Activated naive CD4-positive, alpha-beta T cell treated with anti-CD3 and anti-CD28 coated beads, Interleukin-2, amount 10 ng/mL, durations not matched to agents 7 days and 5 days (primary cell): ENCODE results near the gene ZKSCAN1.
A peak's percentile ranks its signal among the peaks of the same experiment; 100 is the strongest.

Experiments used
- CTCF ChIA-PET: fragments of 350-600 bp; sonication (Branson Sonifier 250); formaldehyde crosslinking; loops from one replicate; lab custom pipeline; 2021; ENCODE audit warnings: antibody characterized with exemption; lab: Charles Lee
- DNase-seq: peaks from one replicate; pipeline ENCODE4 v3.0.0-alpha.2; 2020
- H3K27ac Mint-ChIP-seq: one replicate; pipeline ENCODE4 v1.8.0; 2021; ENCODE audit warnings: mild to moderate bottlenecking, moderate library complexity, mixed read lengths
- H3K27me3 Mint-ChIP-seq: one replicate; pipeline ENCODE4 v1.8.0; 2021; ENCODE audit warnings: mild to moderate bottlenecking, mixed read lengths
- H3K36me3 Mint-ChIP-seq: one replicate; pipeline ENCODE4 v1.8.0; 2021; ENCODE audit warnings: mixed read lengths
- H3K4me1 Mint-ChIP-seq: one replicate; pipeline ENCODE4 v1.8.0; 2021; ENCODE audit warnings: mixed read lengths
- H3K4me3 Mint-ChIP-seq: one replicate; pipeline ENCODE4 v1.8.0; 2021; ENCODE audit warnings: mild to moderate bottlenecking, moderate library complexity, mixed read lengths
- H3K9me3 Mint-ChIP-seq: one replicate; pipeline ENCODE4 v1.8.0; 2021; ENCODE audit warnings: mixed read lengths

Gene ZKSCAN1

GRCh38 chr7:100034871-100035510 lies 19.6 kb downstream of the ZKSCAN1 start:
- peaks cover 61% of the 10 kb centered on the region for H3K36me3 Mint-ChIP-seq
- H3K4me1 Mint-ChIP-seq = peaks cover 5% of the 10 kb centered on the region
- H3K27ac Mint-ChIP-seq = no peak overlapping the region
- CTCF ChIA-PET = no interaction called here
- no peak for DNase-seq
- H3K4me3 Mint-ChIP-seq = no peak overlapping the region
- no peaks in the 10 kb centered on the region for H3K9me3 Mint-ChIP-seq
- no peaks in the 10 kb centered on the region for H3K27me3 Mint-ChIP-seq

GRCh38 chr7:100035876-100036275 lies 20.5 kb downstream of the ZKSCAN1 start:
- H3K9me3 Mint-ChIP-seq = no peaks in the 10 kb centered on the region
- H3K27me3 Mint-ChIP-seq = no peaks in the 10 kb centered on the region
- no peak overlapping the region for H3K4me3 Mint-ChIP-seq
- CTCF ChIA-PET = interaction anchor here (0.7 kb wide), 1 partner anchor 43 kb away, joined by 3 read pairs; no protein-coding TSS in a partner anchor
- no peak for DNase-seq
- no peak overlapping the region for H3K27ac Mint-ChIP-seq
- H3K36me3 Mint-ChIP-seq = peaks cover 52% of the 10 kb centered on the region
- H3K4me1 Mint-ChIP-seq = peaks cover 13% of the 10 kb centered on the region

- Mint-ChIP-seq H3K9me3 (no peaks in the 10 kb centered on the region), H3K4me3 (no peak overlapping the region), H3K27ac (no peak overlapping the region), H3K4me1 (peaks cover 22% of the 10 kb centered on the region), H3K27me3 (no peaks in the 10 kb centered on the region), H3K36me3 (peaks cover 40% of the 10 kb centered on the region)
- DNase-seq = no peak
- CTCF ChIA-PET = no interaction called here
Measured at GRCh38 chr7:100038326-100038725, 22.9 kb downstream of the ZKSCAN1 start.

DNA sequence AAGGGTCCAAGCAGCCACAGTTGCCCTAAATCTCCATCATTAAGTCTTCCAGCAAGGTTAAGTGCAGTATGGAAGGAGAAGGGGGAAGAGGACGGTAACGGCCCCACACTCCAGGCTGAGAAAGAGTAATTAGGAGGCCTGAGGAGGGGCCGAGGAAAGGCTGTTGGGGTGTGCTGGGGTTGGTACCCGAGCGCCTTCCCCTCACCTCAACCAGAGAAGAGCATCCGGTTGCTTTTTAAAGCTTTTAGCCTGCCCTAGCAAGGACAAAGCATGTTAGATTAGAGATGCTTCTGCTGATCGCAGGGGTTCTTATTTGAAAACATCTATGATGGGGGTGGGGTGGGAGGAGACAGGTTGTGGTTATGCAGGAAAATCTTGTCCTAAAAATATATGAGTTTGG lies 25.2 kb downstream of the ZKSCAN1 start:
- no peak for DNase-seq
- no peak overlapping the region for H3K27ac Mint-ChIP-seq
- peaks cover 4% of the 10 kb centered on the region for H3K27me3 Mint-ChIP-seq
- H3K4me1 Mint-ChIP-seq = peaks cover 26% of the 10 kb centered on the region
- peaks cover 19% of the 10 kb centered on the region for H3K36me3 Mint-ChIP-seq
- no peak overlapping the region for H3K4me3 Mint-ChIP-seq
- CTCF ChIA-PET = no interaction called here
- no peaks in the 10 kb centered on the region for H3K9me3 Mint-ChIP-seq

DNA sequence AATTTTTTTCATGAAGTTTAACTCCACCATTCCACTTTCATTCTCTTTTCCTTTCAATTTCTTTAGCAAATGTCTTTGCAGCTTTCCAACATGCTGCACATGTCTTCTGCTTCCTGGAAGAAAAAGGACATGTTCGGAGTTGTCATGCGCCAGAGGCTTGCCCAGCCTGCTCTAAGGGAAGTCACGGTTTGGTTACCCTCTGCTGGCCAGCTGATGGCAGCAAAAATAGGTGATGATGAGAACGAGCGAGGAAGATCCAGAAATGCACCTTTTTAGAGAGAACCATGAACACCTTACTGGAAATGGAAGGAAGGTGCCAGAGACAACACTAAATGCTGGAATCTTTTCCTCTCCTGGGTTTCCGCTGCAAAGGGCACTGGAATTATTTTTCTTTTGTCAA lies 29.3 kb downstream of the ZKSCAN1 start:
- Mint-ChIP-seq H3K27ac (no peak overlapping the region), H3K4me1 (peaks cover 28% of the 10 kb centered on the region), H3K4me3 (no peak overlapping the region), H3K36me3 (peaks cover 1% of the 10 kb centered on the region), H3K27me3 (peaks cover 13% of the 10 kb centered on the region), H3K9me3 (no peaks in the 10 kb centered on the region)
- peak; percentile 39 for DNase-seq
- CTCF ChIA-PET = interaction anchor here (1.0 to 2.7 kb wide), 2 partner anchors 51 to 133 kb away, joined by 3 to 9 read pairs; no protein-coding TSS in a partner anchor

GRCh38 chr7:100048680-100049079 lies 33.3 kb downstream of the ZKSCAN1 start:
- CTCF ChIA-PET = interaction anchor here (1.6 kb wide), 1 partner anchor 34 kb away, joined by 4 read pairs; no protein-coding TSS in a partner anchor
- peaks cover 2% of the 10 kb centered on the region for H3K36me3 Mint-ChIP-seq
- no peaks in the 10 kb centered on the region for H3K9me3 Mint-ChIP-seq
- H3K27me3 Mint-ChIP-seq = peaks cover 13% of the 10 kb centered on the region
- peak overlapping the region; percentile 71 for H3K27ac Mint-ChIP-seq
- peaks cover 24% of the 10 kb centered on the region for H3K4me1 Mint-ChIP-seq
- peak overlapping the region; percentile 84 for H3K4me3 Mint-ChIP-seq
- no peak for DNase-seq

GRCh38 chr7:100049441-100050291 lies 34.3 kb downstream of the ZKSCAN1 start, which contains the start of gene ZSCAN21:
ZSCAN21 (plus strand) TSS chr7:100049774; CDS start chr7:100057007, 7,233 bp downstream.
- Mint-ChIP-seq H3K4me3 (peak within 1 kb of the TSS; percentile 84), H3K36me3 (peaks cover 2% of the 10 kb centered on the region), H3K27ac (peak within 1 kb of the TSS; percentile 89), H3K9me3 (no peaks in the 10 kb centered on the region), H3K27me3 (peaks cover 12% of the 10 kb centered on the region), H3K4me1 (peaks cover 22% of the 10 kb centered on the region)
- CTCF ChIA-PET = interaction anchor here (0.8 to 1.7 kb wide), 7 partner anchors 33 to 138 kb away, joined by 3 to 5 read pairs (median 3); no protein-coding TSS in a partner anchor
- DNase-seq = peak; percentile 85

GRCh38 chr7:100051611-100052010 lies 36.2 kb downstream of the ZKSCAN1 start:
- peaks cover 6% of the 10 kb centered on the region for H3K27me3 Mint-ChIP-seq
- CTCF ChIA-PET = interaction anchor here (0.8 to 3.2 kb wide), 5 partner anchors 31 to 135 kb away, joined by 3 to 67 read pairs (median 3); no protein-coding TSS in a partner anchor
- H3K9me3 Mint-ChIP-seq = no peaks in the 10 kb centered on the region
- peak overlapping the region; percentile 58 for H3K27ac Mint-ChIP-seq
- peaks cover 2% of the 10 kb centered on the region for H3K36me3 Mint-ChIP-seq
- peaks cover 20% of the 10 kb centered on the region for H3K4me1 Mint-ChIP-seq
- no peak for DNase-seq
- peak overlapping the region; percentile 22 for H3K4me3 Mint-ChIP-seq

GRCh38 chr7:100053215-100053614 lies 37.8 kb downstream of the ZKSCAN1 start:
- H3K4me1 Mint-ChIP-seq = peaks cover 20% of the 10 kb centered on the region
- no peak overlapping the region for H3K4me3 Mint-ChIP-seq
- DNase-seq = peak; percentile 49
- H3K27me3 Mint-ChIP-seq = no peaks in the 10 kb centered on the region
- H3K36me3 Mint-ChIP-seq = peaks cover 6% of the 10 kb centered on the region
- no peak overlapping the region for H3K27ac Mint-ChIP-seq
- CTCF ChIA-PET = interaction anchor here (0.7 to 3.2 kb wide), 5 partner anchors 60 to 140 kb away, joined by 3 to 67 read pairs (median 3); partner anchors contain the start of gene AZGP1
- no peaks in the 10 kb centered on the region for H3K9me3 Mint-ChIP-seq

DNA sequence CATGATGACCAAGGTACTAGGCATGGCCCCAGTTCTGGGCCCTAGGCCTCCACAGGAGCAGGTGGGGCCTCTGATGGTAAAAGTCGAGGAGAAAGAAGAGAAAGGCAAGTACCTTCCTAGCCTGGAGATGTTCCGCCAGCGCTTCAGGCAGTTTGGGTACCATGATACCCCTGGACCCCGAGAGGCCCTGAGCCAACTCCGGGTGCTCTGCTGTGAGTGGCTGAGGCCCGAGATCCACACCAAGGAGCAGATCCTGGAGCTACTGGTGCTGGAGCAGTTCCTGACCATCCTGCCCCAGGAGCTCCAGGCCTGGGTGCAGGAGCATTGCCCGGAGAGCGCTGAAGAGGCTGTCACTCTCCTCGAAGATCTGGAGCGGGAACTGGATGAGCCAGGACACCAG lies 41.6 kb downstream of the ZKSCAN1 start:
- no peak overlapping the region for H3K4me3 Mint-ChIP-seq
- no peaks in the 10 kb centered on the region for H3K4me1 Mint-ChIP-seq
- CTCF ChIA-PET = interaction anchor here (1.1 kb wide), 1 partner anchor 143 kb away, joined by 4 read pairs; no protein-coding TSS in a partner anchor
- peaks cover 11% of the 10 kb centered on the region for H3K36me3 Mint-ChIP-seq
- no peak for DNase-seq
- H3K9me3 Mint-ChIP-seq = no peaks in the 10 kb centered on the region
- H3K27me3 Mint-ChIP-seq = no peaks in the 10 kb centered on the region
- no peak overlapping the region for H3K27ac Mint-ChIP-seq

DNA sequence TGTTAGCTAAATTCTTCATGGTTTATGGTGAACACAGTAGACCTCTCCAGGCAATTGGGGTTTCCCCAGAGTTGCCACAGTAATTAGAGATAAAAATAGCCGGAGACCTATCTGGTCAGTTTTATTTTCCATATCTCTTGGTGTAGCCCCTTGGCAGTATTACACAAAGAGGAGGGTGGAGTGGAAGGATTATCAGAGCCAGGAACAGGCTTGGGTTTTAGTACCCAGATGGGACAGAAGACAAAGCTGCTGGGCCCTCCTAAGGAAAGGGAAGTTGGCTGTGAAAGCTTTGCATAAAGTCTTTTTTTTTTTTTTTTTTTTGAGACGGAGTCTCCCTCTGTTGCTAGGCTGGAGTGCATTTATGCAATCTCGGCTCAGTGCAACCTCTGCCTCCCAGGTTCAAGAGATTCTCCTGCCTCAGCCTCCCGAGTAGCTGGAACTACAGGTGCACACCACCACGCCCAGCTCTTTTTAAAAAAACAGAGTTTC lies 43.9 kb downstream of the ZKSCAN1 start:
- Mint-ChIP-seq H3K27me3 (no peaks in the 10 kb centered on the region), H3K36me3 (peaks cover 25% of the 10 kb centered on the region), H3K27ac (no peak overlapping the region), H3K4me3 (no peak overlapping the region), H3K4me1 (no peaks in the 10 kb centered on the region), H3K9me3 (no peaks in the 10 kb centered on the region)
- DNase-seq = no peak
- CTCF ChIA-PET = interaction anchor here (0.6 to 1.2 kb wide), 2 partner anchors 73 to 527 kb away, joined by 3 read pairs; partner anchors contain the start of gene FBXO24

GRCh38 chr7:100061518-100062193 lies 46.3 kb downstream of the ZKSCAN1 start:
- H3K36me3 Mint-ChIP-seq = peaks cover 31% of the 10 kb centered on the region
- CTCF ChIA-PET = interaction anchor here (1.1 kb wide), 1 partner anchor 68 kb away, joined by 3 read pairs; no protein-coding TSS in a partner anchor
- H3K27ac Mint-ChIP-seq = no peak overlapping the region

GRCh38 chr7:100063376-100063775 lies 48.0 kb downstream of the ZKSCAN1 start:
- H3K27ac Mint-ChIP-seq = no peak overlapping the region
- no peaks in the 10 kb centered on the region for H3K4me1 Mint-ChIP-seq
- no peaks in the 10 kb centered on the region for H3K9me3 Mint-ChIP-seq
- DNase-seq = no peak
- no peak overlapping the region for H3K4me3 Mint-ChIP-seq
- CTCF ChIA-PET = interaction anchor here (0.6 to 1.7 kb wide), 4 partner anchors 18 to 702 kb away, joined by 3 read pairs; partner anchors contain the start of gene ZNF3
- no peaks in the 10 kb centered on the region for H3K27me3 Mint-ChIP-seq
- peaks cover 36% of the 10 kb centered on the region for H3K36me3 Mint-ChIP-seq

More at GRCh38 chr7:100061518-100062193, 46.3 kb downstream of the ZKSCAN1 start:
- H3K4me3 Mint-ChIP-seq = no peak overlapping the region
- H3K27me3 Mint-ChIP-seq = no peaks in the 10 kb centered on the region
- no peaks in the 10 kb centered on the region for H3K4me1 Mint-ChIP-seq
- no peaks in the 10 kb centered on the region for H3K9me3 Mint-ChIP-seq
- no peak for DNase-seq
